AG10803 (cell line): ENCODE data around the gene MPDU1.

ENCODE experiments used
- DNase-seq: peaks from one replicate; pipeline ENCODE4 v3.0.0; 2010; ENCODE audit warnings: low read depth
- H3K4me3 ChIP-seq: 2 replicates; pipeline ENCODE4 v1.5.1; 2011; ENCODE audit warnings: mild to moderate bottlenecking, low read length, control low read depth
- CTCF ChIP-seq: conservative IDR thresholded peaks from 2 replicates; pipeline ENCODE4 v1.5.1; 2011; ENCODE audit warnings: mild to moderate bottlenecking, low read length, control low read depth, inconsistent platforms

MPDU1 gene

GRCh38 chr17:7557147-7557764 is 26.4 kb upstream of the MPDU1 start:
- no peak overlapping the region for H3K4me3 ChIP-seq
- no peak for TF ChIP-seq CTCF
- DNase-seq = no peak

- DNase-seq = peak; percentile 84
- TF ChIP-seq CTCF = no peak
- H3K4me3 ChIP-seq = peak overlapping the region; percentile 27
These were observed 25.7 kb upstream of the MPDU1 start for GRCh38 chr17:7557775-7558543.

- H3K4me3 ChIP-seq = peak within 1 kb of the TSS; percentile 27
- TF ChIP-seq CTCF = no peak
- DNase-seq = no peak
These were observed 24.9 kb upstream of the MPDU1 start, which contains the start of gene TNFSF13 for GRCh38 chr17:7558544-7559319. TNFSF13 (plus strand) TSS chr17:7558750; CDS start chr17:7559040, 290 bp downstream.

GRCh38 chr17:7559320-7560171 is 24.1 kb upstream of the MPDU1 start:
- TF ChIP-seq CTCF = no peak
- no peak for DNase-seq
- H3K4me3 ChIP-seq = no peak overlapping the region

GRCh38 chr17:7560172-7561027 is 23.3 kb upstream of the MPDU1 start:
- TF ChIP-seq CTCF = peak; percentile 74
- peak; percentile 44 for DNase-seq

More at GRCh38 chr17:7560172-7561027, 23.3 kb upstream of the MPDU1 start:
- H3K4me3 ChIP-seq = peak overlapping the region; percentile 77
